K562 (cell line): Measurements from ENCODE around the gene FRMD3. TPM values are rescaled to one million over a fixed set of nuclear protein-coding genes. Genes with fewer than 3 reads are reported as not detected.

Experiments used
- ATAC-seq: fragments of 200-7000 bp; cut with Tn5 transposase; 3 replicates; pipeline ENCODE4 v1.9.1; 2020; ENCODE audit warnings: moderate library complexity
- BruUV-seq: library from RNA; stranded (reverse); fragments of 400-500 nt; replicated peaks from 2 replicates; lab custom pipeline; 2021; lab: Mats Ljungman, UMichigan
- CTCF ChIA-PET: fragments of 300-600 bp; formaldehyde crosslinking; extraction: SDS; loops from one replicate; lab custom pipeline; 2021; ENCODE audit warnings: low intra/inter-chr PET ratio; lab: Yijun Ruan, JAX
- POLR2A ChIA-PET: fragments of 300-600, 350-650 bp; sonication (Branson Sonifier 250); formaldehyde crosslinking; extraction: SDS; loops from one replicate; lab custom pipeline; 2021; ENCODE audit warnings: antibody characterized with exemption, inconsistent platforms; lab: Yijun Ruan, JAX
- DNase-seq, 4 experiments: peaks; one replicate each; pipeline versions ENCODE4 v3.0.0 to v3.0.0-alpha.2; 2011 to 2018; ENCODE audit warnings: low spot score in 3 of 4, mixed read lengths in 3 of 4; ENCODE audit errors: extremely low read depth in 1 of 4
- FAIRE-seq: peaks from 2 replicates; lab custom pipeline; 2011; peaks lifted over from hg19 to GRCh38; lab: Jason Lieb, UNC
- H2AFZ ChIP-seq: 2 replicates; pipeline ENCODE4 v1.6.0; 2011; ENCODE audit warnings: low read depth, low read length, control low read depth, inconsistent platforms
- H3K27ac ChIP-seq: fragments of 200-600 bp; 3 replicates; pipeline ENCODE4 v1.8.0; 2011; ENCODE audit warnings: low read depth, mild to moderate bottlenecking, control low read depth, inconsistent platforms, low read length, moderate library complexity, mixed read lengths; ENCODE audit errors: extremely low read depth
- H3K27me3 ChIP-seq, 2 experiments: fragments of 300-600 bp in 1 of 2; 2 replicates in 1 of 2; 3 replicates in 1 of 2; pipeline versions ENCODE4 v1.6.0 to v1.8.0; 2011; ENCODE audit warnings: inconsistent platforms in 2 of 2, low read length in 2 of 2, mild to moderate bottlenecking in 1 of 2, mixed read lengths in 1 of 2, moderate library complexity in 1 of 2; ENCODE audit not compliant: control insufficient read depth in 2 of 2, insufficient read depth in 2 of 2
- H3K36me3 ChIP-seq: fragments of 300-600 bp; 3 replicates; pipeline ENCODE4 v1.8.0; 2011; ENCODE audit warnings: mild to moderate bottlenecking, low read length, inconsistent platforms; ENCODE audit not compliant: control insufficient read depth, insufficient read depth
- H3K4me1 ChIP-seq, 2 experiments: fragments of 200-600 bp in 1 of 2; replicated peaks in 1 of 2; 2 replicates in 1 of 2; 3 replicates in 1 of 2; pipeline versions ENCODE4 v1.5.1 to v1.8.0; 2011; ENCODE audit warnings: inconsistent platforms in 2 of 2, low read length in 2 of 2, mild to moderate bottlenecking in 1 of 2, mixed read lengths in 1 of 2, moderate library complexity in 1 of 2; ENCODE audit not compliant: control insufficient read depth in 2 of 2, insufficient read depth in 2 of 2
- H3K4me2 ChIP-seq: 2 replicates; pipeline ENCODE4 v1.6.1; 2011; ENCODE audit warnings: low read length, control low read depth, inconsistent platforms, mixed read lengths; ENCODE audit not compliant: insufficient read depth
- H3K4me3 ChIP-seq: fragments of 200-600 bp; sonication (generic), shearing (Covaris generic); 2 replicates; pipeline ENCODE4 v1.5.1; 2016; ENCODE audit warnings: control low read depth, inconsistent platforms
- H3K79me2 ChIP-seq: fragments of 200-600 bp; 3 replicates; pipeline ENCODE4 v1.8.0; 2011; ENCODE audit warnings: low read length, inconsistent platforms; ENCODE audit not compliant: control insufficient read depth, insufficient read depth
- H3K9ac ChIP-seq, 2 experiments: 2 replicates each; pipeline versions ENCODE4 v1.6.0 to v1.6.1; 2011; ENCODE audit warnings: low read depth in 2 of 2, low read length in 2 of 2, control low read depth in 1 of 2, inconsistent platforms in 1 of 2, mild to moderate bottlenecking in 1 of 2, mixed read lengths in 1 of 2; ENCODE audit not compliant: insufficient read depth in 1 of 2
- H3K9me1 ChIP-seq: one replicate; pipeline ENCODE4 v1.6.0; 2011; ENCODE audit warnings: inconsistent platforms, mild to moderate bottlenecking, low read length, moderate library complexity; ENCODE audit not compliant: control insufficient read depth, insufficient read depth
- H3K9me3 ChIP-seq: replicated peaks from 2 replicates; pipeline ENCODE4 v1.5.1; 2011; ENCODE audit warnings: low read depth, low read length, inconsistent platforms; ENCODE audit not compliant: control insufficient read depth, insufficient read depth
- H4K20me1 ChIP-seq: replicated peaks from 2 replicates; pipeline ENCODE4 v1.6.1; 2011; ENCODE audit warnings: low read length, inconsistent platforms, mixed read lengths; ENCODE audit not compliant: control insufficient read depth, insufficient read depth
- ARID1B ChIP-seq: fragments of 450-650 bp; IDR thresholded peaks from 2 replicates; pipeline ENCODE4 v1.6.1; 2016; ENCODE audit warnings: antibody characterized with exemption, mild to moderate bottlenecking, inconsistent platforms
- CBX3 ChIP-seq, 2 experiments: IDR thresholded peaks; 1 replicate in 1 of 2; 2 replicates in 1 of 2; pipeline ENCODE4 v1.6.1; 2012; ENCODE audit warnings: inconsistent platforms in 2 of 2, low read length in 2 of 2, borderline replicate concordance in 1 of 2, control low read depth in 1 of 2
- COPS2 ChIP-seq: fragments of 450-650 bp; conservative IDR thresholded peaks from 2 replicates; pipeline ENCODE4 v1.6.1; 2016; ENCODE audit warnings: mild to moderate bottlenecking, moderate library complexity
- HDAC3 ChIP-seq: fragments of 450-650 bp; IDR thresholded peaks from 2 replicates; pipeline ENCODE4 v1.6.1; 2018; ENCODE audit warnings: borderline replicate concordance, mild to moderate bottlenecking, moderate library complexity; ENCODE audit not compliant: partially characterized antibody
- HNRNPH1 ChIP-seq: fragments of 200-400 bp; formaldehyde crosslinking; optimal IDR thresholded peaks from 2 replicates; pipeline ENCODE3; 2017; ENCODE audit warnings: low read depth, mild to moderate bottlenecking, low read length, moderate library complexity
- ILF3 ChIP-seq: fragments of 450-650 bp; IDR thresholded peaks from 2 replicates; pipeline ENCODE4 v1.6.1; 2018; ENCODE audit warnings: antibody characterized with exemption, mild to moderate bottlenecking, moderate library complexity, borderline replicate concordance
- NELFE ChIP-seq: IDR thresholded peaks from 2 replicates; pipeline ENCODE4 v1.6.1; 2011; ENCODE audit warnings: mild to moderate bottlenecking; ENCODE audit not compliant: insufficient read depth, insufficient read length
- PYGO2 ChIP-seq: fragments of 450-650 bp; IDR thresholded peaks from 2 replicates; pipeline ENCODE4 v1.6.1; 2016; ENCODE audit warnings: mild to moderate bottlenecking, missing genetic modification characterization, moderate library complexity, missing compliant biosample characterization
- SPI1 ChIP-seq: IDR thresholded peaks from 2 replicates; pipeline ENCODE4 v1.6.1; 2011; ENCODE audit warnings: low read depth, low read length, control low read depth, borderline replicate concordance
- TGIF2 ChIP-seq: sonication (generic); formaldehyde crosslinking; IDR thresholded peaks from 2 replicates; pipeline ENCODE4 v1.8.1; 2022; ENCODE audit warnings: mild to moderate bottlenecking, missing genetic modification reagents, moderate library complexity
- TRIM24 ChIP-seq, 2 experiments: fragments of 450-650 bp; IDR thresholded peaks; 2 replicates each; pipeline ENCODE4 v1.6.1; 2016
- ZNF431 ChIP-seq: sonication (generic); formaldehyde crosslinking; IDR thresholded peaks from 2 replicates; pipeline ENCODE4 v1.8.0; 2022; ENCODE audit warnings: mild to moderate bottlenecking, missing genetic modification reagents
- ZNF583 ChIP-seq: fragments of 250-450 bp; sonication (Bioruptor Pico); IDR thresholded peaks from 2 replicates; pipeline ENCODE4 v1.4.0; 2020
- WGBS: fragments of 100-300 bp; shearing (Covaris generic); methylation state at CpG from one replicate; pipeline ENCODE4 v1.1.6; 2016; ENCODE audit warnings: low coverage, mixed read lengths; ENCODE audit not compliant: insufficient coverage; ENCODE audit errors: missing lambda C conversion rate; 5-methylcytosine and 5-hydroxymethylcytosine counted together
- in situ Hi-C: fragments of 300-500 bp; cut with MboI; formaldehyde crosslinking; loops from 4 replicates; pipeline ENCODE4 v1.15.0; 2018; ENCODE audit warnings: inconsistent platforms, mixed read lengths
- intact Hi-C: fragments of 100-400 bp; cut with micrococcal nuclease; formaldehyde crosslinking; loops from 2 replicates; pipeline ENCODE4 v1.14.2; 2022
- polyA plus RNA-seq, 8 experiments: library from polyadenylated mRNA; depleted of rRNA in 4 of 8; stranded (reverse) in 5 of 8; unstranded in 3 of 8; fragments of >200 nt; fragmentation: Nextera tagmentation in 2 of 8; fragmentation: Illumina TruSeq in 1 of 8; extraction: Ambion mirVana in 2 of 8; extraction: Trizol in 1 of 8; gene quantifications; 2 replicates each; pipeline versions ENCODE4 v1.2.1 to v1.2.3, GENCODE V29; 2011 to 2014; ENCODE audit warnings: inconsistent platforms in 1 of 8, missing spikeins in 1 of 8
- total RNA-seq, 7 experiments: library from RNA; depleted of rRNA in 6 of 7; stranded (reverse); fragments of >200 nt in 6 of 7; fragmentation: Illumina TruSeq in 2 of 7; extraction: Trizol in 2 of 7; gene quantifications; 2 replicates each; pipeline versions ENCODE4 v1.2.1 to v1.2.3, GENCODE V29; 2011 to 2021; ENCODE audit warnings: low replicate concordance in 1 of 7

The FRMD3 gene
- total and polyA plus RNA-seq, 9 of the 15 experiments (the other 6 are each of a cell fraction or from before 2014, with no cell fraction given) = 0.09 to 0.51 (median 0.21) TPM

GRCh38 chr9:83432104-83432627 is 106.0 kb downstream of the FRMD3 start:
- TF ChIP-seq ARID1B (no peak), TGIF2 (CRISPR knock-in tag) (no peak), ZNF431 (no peak), NELFE (no peak), PYGO2 (tag) (no peak), SPI1 (no peak), TRIM24 (IDR thresholded peaks at IDR 0.05) (no peak), COPS2 (no peak), HDAC3 (no peak), HNRNPH1 (no peak), CBX3 (IDR thresholded peaks at IDR 0.05; ENCODE audit: borderline replicate concordance in 1 of 2, low read length in 2 of 2) (no peak), ILF3 (no peak), ZNF583 (CRISPR knock-in tag) (no peak)
- TF ChIP-seq, all 486 proteins: peak for 0
- 0% methylated on average over 6 of the region's 6 CpGs for WGBS
- no peak overlapping the region for H3K4me3 ChIP-seq
- ChIA-PET POLR2A (no interaction called here), CTCF (no interaction called here)
- FAIRE-seq = no peak
- H3K79me2 ChIP-seq = no peaks in the 10 kb centered on the region
- DNase-seq = no peak
- ATAC-seq = no peak
- no peak overlapping the region for H2AFZ ChIP-seq
- H4K20me1 ChIP-seq = no peaks in the 10 kb centered on the region
- H3K27me3 ChIP-seq = no peaks in the 10 kb centered on the region
- H3K4me1 ChIP-seq = no peaks in the 10 kb centered on the region
- H3K9ac ChIP-seq = no peak overlapping the region
- intact Hi-C loops (no loop called here), in situ Hi-C loops (no loop called here)
- H3K9me3 ChIP-seq = no peaks in the 10 kb centered on the region
- H3K36me3 ChIP-seq = no peaks in the 10 kb centered on the region
- H3K4me2 ChIP-seq = no peak overlapping the region
- BruUV-seq = no TSS peak
- H3K9me1 ChIP-seq = no peaks in the 10 kb centered on the region
- no peak overlapping the region for H3K27ac ChIP-seq
